RWPE1 (cell line): ENCODE results near the gene FOXC2.

Experiments
- CTCF ChIA-PET: fragments of 350-600 bp; sonication (Branson Sonifier 250); formaldehyde crosslinking; extraction: SDS; loops from one replicate; lab custom pipeline; 2021; lab: Yijun Ruan, JAX
- POLR2A ChIA-PET: fragments of 400-600 bp; formaldehyde crosslinking; extraction: SDS; loops from one replicate; lab custom pipeline; 2020; ENCODE audit warnings: antibody characterized with exemption; ENCODE audit not compliant: low non-redundant PET; lab: Yijun Ruan, JAX
- DNase-seq: peaks from one replicate; pipeline ENCODE4 v3.0.0; 2012; ENCODE audit warnings: low spot score
- H3K27ac ChIP-seq: fragments of 450-650 bp; 2 replicates; pipeline ENCODE4 v1.5.1; 2017
- CTCF ChIP-seq: fragments of 450-650 bp; conservative IDR thresholded peaks from 2 replicates; pipeline ENCODE4 v1.5.1; 2017; ENCODE audit warnings: low read depth, mild to moderate bottlenecking

Gene FOXC2

GRCh38 chr16:86536621-86537020 lies 30.0 kb upstream of the FOXC2 start:
- ChIA-PET CTCF (no interaction called here), POLR2A (no interaction called here)
- no peak for TF ChIP-seq CTCF

GRCh38 chr16:86537486-86537885 lies 29.1 kb upstream of the FOXC2 start:
- TF ChIP-seq CTCF = no peak
- ChIA-PET CTCF (no interaction called here), POLR2A (no interaction called here)
- H3K27ac ChIP-seq = no peak overlapping the region
- DNase-seq = no peak

More at GRCh38 chr16:86536621-86537020, 30.0 kb upstream of the FOXC2 start:
- no peak for DNase-seq
- no peak overlapping the region for H3K27ac ChIP-seq

- TF ChIP-seq CTCF = no peak
- ChIA-PET CTCF (no interaction called here), POLR2A (no interaction called here)
- DNase-seq = no peak
- H3K27ac ChIP-seq = no peak overlapping the region
These were observed 28.3 kb upstream of the FOXC2 start for GRCh38 chr16:86538196-86538780.

- TF ChIP-seq CTCF = no peak
- CTCF ChIA-PET = no interaction called here
- DNase-seq = no peak
- no peak overlapping the region for H3K27ac ChIP-seq
- POLR2A ChIA-PET = no interaction called here
These were observed 25.7 kb upstream of the FOXC2 start for GRCh38 chr16:86540894-86541293.

GRCh38 chr16:86541560-86541959 lies 25.1 kb upstream of the FOXC2 start:
- DNase-seq = no peak
- no peak for TF ChIP-seq CTCF
- ChIA-PET CTCF (interaction anchor here (0.5 kb wide), 1 partner anchor 555 kb away, joined by 6 read pairs; no protein-coding TSS in a partner anchor), POLR2A (no interaction called here)
- no peak overlapping the region for H3K27ac ChIP-seq

GRCh38 chr16:86542756-86543750 lies 23.6 kb upstream of the FOXC2 start:
- POLR2A ChIA-PET = no interaction called here
- no peak overlapping the region for H3K27ac ChIP-seq
- CTCF ChIA-PET = no interaction called here
- no peak for DNase-seq
- no peak for TF ChIP-seq CTCF
